ENCODE measurements around the gene UNC119B. TPM values are rescaled to one million over a fixed set of nuclear protein-coding genes. Genes with fewer than 3 reads are reported as not detected.

Gene UNC119B
- total RNA-seq, 1 donor from 2014 or later = 16.2 TPM

- H3K36me3 Mint-ChIP-seq (ENCODE audit: unreplicated experiment) = no peaks in the 10 kb centered on the region
- H3K27ac Mint-ChIP-seq (ENCODE audit: unreplicated experiment) = no peak overlapping the region
- no peak for TF ChIP-seq CTCF (IDR thresholded peaks at IDR 0.05; ENCODE audit: partially characterized antibody, unreplicated experiment)
- H3K27me3 Mint-ChIP-seq (ENCODE audit: unreplicated experiment) = no peaks in the 10 kb centered on the region
- peaks cover 3% of the 10 kb centered on the region for H3K9me3 Mint-ChIP-seq (ENCODE audit: unreplicated experiment)
- H3K4me3 Mint-ChIP-seq (ENCODE audit: unreplicated experiment) = no peak overlapping the region
- no peak for DNase-seq
- H3K4me1 Mint-ChIP-seq (ENCODE audit: low read depth, unreplicated experiment) = peaks cover 8% of the 10 kb centered on the region
These were observed 10.9 kb downstream of the UNC119B start for GRCh38 chr12:120720987-120721801.

DNA sequence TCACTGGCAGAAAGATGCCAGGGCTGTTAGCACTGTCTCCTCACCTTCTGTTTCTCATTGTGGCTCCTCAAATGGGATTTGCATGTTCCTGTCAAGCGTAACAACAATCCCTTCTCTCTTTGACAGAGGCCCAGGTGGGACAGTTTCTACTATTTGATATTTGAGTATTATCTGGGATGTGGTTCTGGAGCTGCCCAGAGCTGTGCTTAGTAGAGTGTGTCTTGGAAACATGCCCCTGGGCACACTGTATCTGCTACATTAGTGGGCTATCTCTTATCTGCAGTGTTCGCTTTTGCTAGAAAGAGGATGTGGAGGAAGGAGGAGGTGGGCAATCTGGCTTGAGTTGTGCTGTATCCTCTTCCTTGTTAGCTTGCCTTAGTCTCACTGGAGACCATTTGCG is 11.6 kb downstream of the UNC119B start:
- H3K36me3 Mint-ChIP-seq (ENCODE audit: unreplicated experiment) = no peaks in the 10 kb centered on the region
- H3K27me3 Mint-ChIP-seq (ENCODE audit: unreplicated experiment) = no peaks in the 10 kb centered on the region
- no peak overlapping the region for H3K27ac Mint-ChIP-seq (ENCODE audit: unreplicated experiment)
- H3K4me3 Mint-ChIP-seq (ENCODE audit: unreplicated experiment) = no peak overlapping the region
- peaks cover 3% of the 10 kb centered on the region for H3K9me3 Mint-ChIP-seq (ENCODE audit: unreplicated experiment)
- no peak for DNase-seq
- TF ChIP-seq CTCF (IDR thresholded peaks at IDR 0.05; ENCODE audit: partially characterized antibody, unreplicated experiment) = no peak
- H3K4me1 Mint-ChIP-seq (ENCODE audit: low read depth, unreplicated experiment) = peaks cover 8% of the 10 kb centered on the region

- Mint-ChIP-seq H3K27ac (ENCODE audit: unreplicated experiment) (no peak overlapping the region), H3K27me3 (ENCODE audit: unreplicated experiment) (no peaks in the 10 kb centered on the region), H3K4me3 (ENCODE audit: unreplicated experiment) (no peak overlapping the region), H3K9me3 (ENCODE audit: unreplicated experiment) (peaks cover 3% of the 10 kb centered on the region), H3K4me1 (ENCODE audit: low read depth, unreplicated experiment) (peaks cover 8% of the 10 kb centered on the region), H3K36me3 (ENCODE audit: unreplicated experiment) (no peaks in the 10 kb centered on the region)
- no peak for TF ChIP-seq CTCF (IDR thresholded peaks at IDR 0.05; ENCODE audit: partially characterized antibody, unreplicated experiment)
- no peak for DNase-seq
These were observed 12.5 kb downstream of the UNC119B start for GRCh38 chr12:120722784-120723183.

- TF ChIP-seq CTCF (IDR thresholded peaks at IDR 0.05; ENCODE audit: partially characterized antibody, unreplicated experiment) = no peak
- DNase-seq = no peak
- Mint-ChIP-seq H3K4me1 (ENCODE audit: low read depth, unreplicated experiment) (peaks cover 8% of the 10 kb centered on the region), H3K27me3 (ENCODE audit: unreplicated experiment) (no peaks in the 10 kb centered on the region), H3K4me3 (ENCODE audit: unreplicated experiment) (peak overlapping the region; percentile 84), H3K36me3 (ENCODE audit: unreplicated experiment) (no peaks in the 10 kb centered on the region), H3K27ac (ENCODE audit: unreplicated experiment) (no peak overlapping the region), H3K9me3 (ENCODE audit: unreplicated experiment) (peaks cover 6% of the 10 kb centered on the region)
These were observed 14.5 kb downstream of the UNC119B start for GRCh38 chr12:120724720-120725119.

DNA sequence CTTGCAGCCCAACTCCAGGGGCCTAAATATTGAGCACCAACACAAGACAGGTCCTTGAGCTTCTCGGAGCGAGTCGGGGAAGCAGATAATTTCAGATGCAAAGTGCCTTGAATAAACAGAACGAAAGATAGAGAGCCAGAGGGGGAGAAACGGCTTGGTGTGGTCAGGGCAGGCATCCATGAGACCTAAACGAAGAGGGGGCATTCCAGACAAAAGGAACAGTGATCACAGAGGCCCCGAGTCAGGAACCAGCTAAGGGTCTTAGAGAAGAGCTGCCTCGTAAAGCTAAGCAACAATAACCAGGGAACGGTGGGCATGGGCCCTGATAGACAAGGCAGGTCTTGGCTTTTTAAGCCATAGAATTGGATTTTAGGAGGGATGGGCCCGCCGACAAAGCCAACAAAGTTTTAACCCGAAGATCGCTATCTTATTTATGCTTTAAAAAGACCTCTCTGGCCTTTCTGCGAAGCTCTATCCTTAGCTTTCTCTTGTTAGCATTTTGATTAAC is 14.9 kb downstream of the UNC119B start:
- no peaks in the 10 kb centered on the region for H3K27me3 Mint-ChIP-seq (ENCODE audit: unreplicated experiment)
- H3K4me1 Mint-ChIP-seq (ENCODE audit: low read depth, unreplicated experiment) = peaks cover 8% of the 10 kb centered on the region
- no peak for DNase-seq
- no peaks in the 10 kb centered on the region for H3K36me3 Mint-ChIP-seq (ENCODE audit: unreplicated experiment)
- peak overlapping the region; percentile 84 for H3K4me3 Mint-ChIP-seq (ENCODE audit: unreplicated experiment)
- H3K9me3 Mint-ChIP-seq (ENCODE audit: unreplicated experiment) = peaks cover 6% of the 10 kb centered on the region
- no peak for TF ChIP-seq CTCF (IDR thresholded peaks at IDR 0.05; ENCODE audit: partially characterized antibody, unreplicated experiment)
- peak overlapping the region; percentile 36 for H3K27ac Mint-ChIP-seq (ENCODE audit: unreplicated experiment)
